ENCODE results near the gene CEP104. TPM values are rescaled to one million over a fixed set of nuclear protein-coding genes. Genes with fewer than 3 reads are reported as not detected.
A peak's percentile ranks its signal among the peaks of the same experiment; 100 is the strongest.

CEP104 gene
- total RNA-seq, 6 experiments from 2014 or later = 16.7 to 36.4 (median 26.6) TPM

DNA sequence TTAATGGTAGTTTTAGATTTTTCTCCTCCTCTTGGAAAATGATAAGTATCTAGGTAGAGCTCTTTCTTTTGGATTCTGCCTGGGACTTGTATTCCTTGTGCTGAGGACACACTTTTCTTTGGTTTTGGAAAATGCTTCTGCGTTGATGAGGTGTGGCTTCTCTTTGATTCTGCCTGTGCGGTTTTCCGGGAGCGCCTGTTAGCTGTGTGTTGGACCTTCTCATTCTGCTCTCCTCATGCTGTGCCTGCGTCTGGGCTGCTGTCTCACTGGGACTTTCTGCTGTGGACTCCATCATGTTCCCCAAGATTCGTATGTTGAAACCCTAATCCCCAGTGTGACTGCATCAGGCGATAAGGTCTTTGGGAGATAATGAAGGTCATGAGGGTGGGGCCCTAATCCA is 22.1 kb upstream of the CEP104 start:
- DNase-seq = peak in 1 of 3 donors; percentile 7
- H3K4me3 ChIP-seq = no peak overlapping the region
- TF ChIP-seq CTCF (IDR thresholded peaks at IDR 0.05) (no peak), POLR2A (IDR thresholded peaks at IDR 0.05) (no peak)
- intact Hi-C loops (cut with DNase I) = no loop called here
- WGBS (ENCODE audit: insufficient coverage, low coverage, low lambda C conversion rate, missing lambda C conversion rate) = 97% methylated on average over 6 of the region's 7 CpGs
- no peaks in the 10 kb centered on the region for H3K27me3 ChIP-seq
- no peaks in the 10 kb centered on the region for H3K4me1 ChIP-seq
- ATAC-seq = no peak
- H3K9me3 ChIP-seq = no peaks in the 10 kb centered on the region
- H3K36me3 ChIP-seq = peaks cover 0 to 5% (median 0%) of the 10 kb centered on the region in 4 donors
- peak overlapping the region in 1 of 3 donors; percentile 12 for H3K27ac ChIP-seq

DNA sequence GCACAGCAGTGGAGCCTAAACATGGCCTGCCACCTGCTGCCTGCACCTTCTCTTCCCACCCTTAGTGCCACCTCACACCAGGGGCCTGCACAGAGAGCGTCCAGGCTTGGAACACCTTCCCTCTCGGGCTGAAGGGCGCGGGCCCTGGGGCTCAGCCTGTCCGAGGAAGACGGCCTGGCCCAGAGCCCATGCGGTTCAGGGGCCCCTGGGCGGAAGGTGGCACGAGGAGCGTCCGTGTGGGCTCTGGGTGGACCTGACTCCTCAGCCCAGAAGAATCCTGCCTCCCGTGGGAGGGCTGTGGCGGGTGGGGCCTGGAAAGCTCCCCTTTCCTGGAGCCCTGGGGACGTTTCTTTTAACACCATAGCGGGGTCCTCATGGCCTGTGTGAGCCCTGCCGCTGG is 19.7 kb upstream of the CEP104 start:
- TF ChIP-seq CTCF (IDR thresholded peaks at IDR 0.05) (no peak), POLR2A (IDR thresholded peaks at IDR 0.05) (no peak)

GRCh38 chr1:3874736-3875135 is 17.7 kb upstream of the CEP104 start:
- ATAC-seq (no peak), DNase-seq (no peak)
- Histone ChIP-seq H3K9me3 (no peaks in the 10 kb centered on the region), H3K27ac (no peak overlapping the region), H3K27me3 (no peaks in the 10 kb centered on the region), H3K36me3 (peaks cover 0 to 15% (median 2%) of the 10 kb centered on the region in 4 donors), H3K4me3 (no peak overlapping the region), H3K4me1 (no peaks in the 10 kb centered on the region)
- 94% methylated on average over 16 of the region's 23 CpGs for WGBS (ENCODE audit: insufficient coverage, low coverage, low lambda C conversion rate, missing lambda C conversion rate)
- intact Hi-C loops (cut with DNase I) = no loop called here
- no peak for TF ChIP-seq POLR2A (IDR thresholded peaks at IDR 0.05)
- TF ChIP-seq CTCF (IDR thresholded peaks at IDR 0.05) = no peak

More for the DNA sequence above, 19.7 kb upstream of the CEP104 start:
- Histone ChIP-seq H3K27ac (no peak overlapping the region), H3K9me3 (no peaks in the 10 kb centered on the region), H3K36me3 (peaks cover 0 to 11% (median 2%) of the 10 kb centered on the region in 4 donors), H3K4me1 (no peaks in the 10 kb centered on the region), H3K4me3 (no peak overlapping the region), H3K27me3 (no peaks in the 10 kb centered on the region)
- DNase-seq = no peak
- ATAC-seq = no peak
- WGBS (ENCODE audit: insufficient coverage, low coverage, low lambda C conversion rate, missing lambda C conversion rate) = no CpG with 5 or more reads among the region's 16 CpGs
- intact Hi-C loops (cut with DNase I) = no loop called here

DNA sequence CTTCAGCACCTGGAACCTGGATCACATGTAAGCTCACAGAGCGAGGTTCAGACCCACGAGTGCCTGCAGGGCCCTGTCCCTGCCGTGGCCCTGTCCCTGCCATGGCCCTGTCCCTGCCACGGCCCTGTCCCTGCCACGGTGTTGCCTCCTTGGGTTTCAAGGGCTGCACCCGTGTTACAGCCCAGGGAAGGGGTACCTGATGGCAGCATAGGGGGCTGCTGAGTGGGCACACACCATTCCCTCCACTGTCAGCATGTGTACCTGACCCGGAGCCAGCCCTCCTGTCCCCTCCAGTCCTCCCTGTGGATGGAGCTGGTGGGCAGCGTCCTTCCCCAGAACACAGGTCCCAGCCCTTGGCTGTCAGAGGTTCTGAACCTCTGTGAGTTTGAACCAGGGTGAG is 15.5 kb upstream of the CEP104 start:
- H3K9me3 ChIP-seq = no peaks in the 10 kb centered on the region
- H3K27me3 ChIP-seq = no peaks in the 10 kb centered on the region
- intact Hi-C loops (cut with DNase I) = no loop called here
- DNase-seq (no peak), ATAC-seq (no peak)
- no peak for TF ChIP-seq POLR2A (IDR thresholded peaks at IDR 0.05)
- TF ChIP-seq CTCF (IDR thresholded peaks at IDR 0.05) = no peak
- H3K36me3 ChIP-seq = peaks cover 0 to 18% (median 2%) of the 10 kb centered on the region in 4 donors
- WGBS (ENCODE audit: insufficient coverage, low coverage, low lambda C conversion rate, missing lambda C conversion rate) = no CpG with 5 or more reads among the region's 8 CpGs
- H3K4me3 ChIP-seq = no peak overlapping the region
- H3K4me1 ChIP-seq = no peaks in the 10 kb centered on the region
- H3K27ac ChIP-seq = no peak overlapping the region

GRCh38 chr1:3871451-3871805 is 14.4 kb upstream of the CEP104 start:
- H3K27ac ChIP-seq = no peak overlapping the region
- DNase-seq = no peak
- TF ChIP-seq POLR2A (IDR thresholded peaks at IDR 0.05) = no peak
- TF ChIP-seq CTCF (IDR thresholded peaks at IDR 0.05) = no peak
- no peak for ATAC-seq
- no peaks in the 10 kb centered on the region for H3K9me3 ChIP-seq
- H3K4me1 ChIP-seq = no peaks in the 10 kb centered on the region
- intact Hi-C loops (cut with DNase I) = no loop called here
- 92% methylated on average over 3 of the region's 7 CpGs for WGBS (ENCODE audit: insufficient coverage, low coverage, low lambda C conversion rate, missing lambda C conversion rate)
- H3K27me3 ChIP-seq = no peaks in the 10 kb centered on the region
- peaks cover 0 to 18% (median 2%) of the 10 kb centered on the region in 4 donors for H3K36me3 ChIP-seq
- H3K4me3 ChIP-seq = no peak overlapping the region
